B cell (primary cell): ENCODE measurements around the gene MINDY2. TPM values are rescaled to one million over a fixed set of nuclear protein-coding genes. Genes with fewer than 3 reads are reported as not detected.

Experiments used
- ATAC-seq: fragments of 200-7000 bp; cut with Tn5 transposase; one replicate; pipeline ENCODE4 v1.10.0; 2021; ENCODE audit warnings: low read depth, mild to moderate bottlenecking, moderate number of reproducible peaks, moderate library complexity
- CTCF ChIA-PET: fragments of 350-600 bp; sonication (Branson Sonifier 250); formaldehyde crosslinking; loops from one replicate; lab custom pipeline; 2021; ENCODE audit warnings: antibody characterized with exemption, inconsistent platforms; lab: Charles Lee
- POLR2A ChIA-PET: fragments of 350-600 bp; sonication (Branson Sonifier 250); formaldehyde crosslinking; loops from one replicate; lab custom pipeline; 2021; ENCODE audit warnings: antibody characterized with exemption; lab: Charles Lee
- DNase-seq: peaks from one replicate; pipeline ENCODE4 v3.0.0; 2013
- H2AFZ ChIP-seq: 2 replicates; pipeline ENCODE4 v1.6.1; 2012; ENCODE audit warnings: mild to moderate bottlenecking, low read depth, low read length; ENCODE audit not compliant: insufficient read depth, poor library complexity, severe bottlenecking
- H3K27ac ChIP-seq, 2 donors: 1 replicate in 1 of 2; 2 replicates in 1 of 2; pipeline ENCODE4 v1.5.1; 2012 to 2013; ENCODE audit warnings: low read length in 2 of 2, mild to moderate bottlenecking in 2 of 2, moderate library complexity in 1 of 2
- H3K27me3 ChIP-seq, 4 experiments: fragments of 200-600 bp in 1 of 4; sonication (generic) in 1 of 4; replicated peaks in 1 of 4; 1 replicate in 2 of 4; 2 replicates in 2 of 4; pipeline versions ENCODE4 v1.6.1 to v1.7.0; 2013 to 2016; ENCODE audit warnings: low read length in 3 of 4, mild to moderate bottlenecking in 2 of 4, mixed read lengths in 1 of 4, moderate library complexity in 1 of 4; ENCODE audit not compliant: insufficient read depth in 4 of 4, control insufficient read depth in 3 of 4; ENCODE audit errors: control extremely low read depth in 1 of 4
- H3K36me3 ChIP-seq, 2 experiments: replicated peaks in 1 of 2; 1 replicate in 1 of 2; 2 replicates in 1 of 2; pipeline versions ENCODE4 v1.6.1 to v1.7.1; 2013; ENCODE audit warnings: low read length in 1 of 2; ENCODE audit not compliant: insufficient read depth in 2 of 2, control insufficient read depth in 1 of 2; ENCODE audit errors: control extremely low read depth in 1 of 2, extremely low read depth in 1 of 2
- H3K4me1 ChIP-seq, 2 donors: fragments of 200-600 bp in 1 of 2; sonication (generic) in 1 of 2; 1 replicate in 1 of 2; 2 replicates in 1 of 2; pipeline versions ENCODE4 v1.5.1 to v1.6.1; 2013 to 2017; ENCODE audit warnings: low read length in 2 of 2; ENCODE audit not compliant: control insufficient read depth in 2 of 2, insufficient read depth in 2 of 2
- H3K4me2 ChIP-seq: replicated peaks from 2 replicates; pipeline ENCODE3; 2012; ENCODE audit warnings: mild to moderate bottlenecking, low read depth, low read length; ENCODE audit not compliant: poor library complexity, severe bottlenecking
- H3K4me3 ChIP-seq, 5 experiments: fragments of 200-600 bp in 1 of 5; sonication (generic) in 1 of 5; 1 replicate in 3 of 5; 2 replicates in 2 of 5; pipeline versions ENCODE4 v1.5.1 to v1.7.0; 2011 to 2016; ENCODE audit warnings: low read length in 4 of 5, mild to moderate bottlenecking in 4 of 5, low read depth in 2 of 5, control low read depth in 1 of 5, moderate library complexity in 1 of 5; ENCODE audit not compliant: insufficient read depth in 1 of 5; ENCODE audit errors: control extremely low read depth in 1 of 5, extremely low read depth in 1 of 5
- H3K79me2 ChIP-seq: fragments of 200-600 bp; sonication (generic); one replicate; pipeline ENCODE4 v1.6.0; 2016; ENCODE audit warnings: low read length; ENCODE audit not compliant: control insufficient read depth, insufficient read depth
- H3K9ac ChIP-seq: fragments of 200-600 bp; sonication (generic); 2 replicates; pipeline ENCODE4 v1.6.1; 2017; ENCODE audit warnings: mild to moderate bottlenecking, low read length, moderate library complexity
- H3K9me3 ChIP-seq, 3 donors: one replicate each; pipeline versions ENCODE4 v1.6.1 to v1.7.1; 2013; ENCODE audit warnings: low read length in 2 of 3; ENCODE audit not compliant: control insufficient read depth in 2 of 3, insufficient read depth in 1 of 3; ENCODE audit errors: control extremely low read depth in 1 of 3
- H4K20me1 ChIP-seq: 2 replicates; pipeline ENCODE4 v1.6.0; 2012; ENCODE audit warnings: mild to moderate bottlenecking, low read length; ENCODE audit not compliant: insufficient read depth, control insufficient read depth, poor library complexity, severe bottlenecking
- H3K27ac Mint-ChIP-seq: one replicate; pipeline ENCODE4 v1.8.0; 2021; ENCODE audit warnings: mixed read lengths
- H3K27me3 Mint-ChIP-seq: one replicate; pipeline ENCODE4 v1.8.0; 2021; ENCODE audit warnings: mixed read lengths
- H3K4me1 Mint-ChIP-seq: one replicate; pipeline ENCODE4 v1.8.0; 2021; ENCODE audit warnings: mixed read lengths
- H3K4me3 Mint-ChIP-seq: one replicate; pipeline ENCODE4 v1.8.0; 2021; ENCODE audit warnings: mixed read lengths
- H3K9me3 Mint-ChIP-seq: one replicate; pipeline ENCODE4 v1.8.0; 2022; ENCODE audit warnings: mixed read lengths; ENCODE audit not compliant: insufficient read depth
- EZH2 ChIP-seq: IDR thresholded peaks from 2 replicates; pipeline ENCODE4 v1.6.1; 2012; ENCODE audit warnings: borderline replicate concordance, low read depth, mild to moderate bottlenecking, moderate library complexity, low read length; ENCODE audit not compliant: insufficient read depth, poor library complexity, severe bottlenecking
- WGBS: methylation state at CpG from one replicate; pipeline ENCODE4 v1.1.5; 2013; ENCODE audit warnings: missing lambda C conversion rate; ENCODE audit not compliant: insufficient coverage; 5-methylcytosine and 5-hydroxymethylcytosine counted together
- intact Hi-C: fragments of 100-400 bp; cut with micrococcal nuclease; formaldehyde crosslinking; loops from one replicate; pipeline ENCODE4 v1.10.0; 2022
- polyA plus RNA-seq: library from polyadenylated mRNA; depleted of rRNA; stranded (reverse); fragments of >200 nt; gene quantifications from 2 replicates; pipeline ENCODE4 v1.2.3, GENCODE V29; 2012
- total RNA-seq, 2 donors: library from RNA; stranded (reverse); fragments of 120-200 nt in 1 of 2; gene quantifications; 1 replicate in 1 of 2; 2 replicates in 1 of 2; pipeline versions ENCODE4 v1.2.3 to v1.2.4, GENCODE V29; 2013 to 2022
- TF ChIP-seq, protein P1 (sequence below): fragments of 200-600 bp; IDR thresholded peaks from one replicate; pipeline ENCODE4 v1.8.0; 2022; ENCODE audit warnings: antibody characterized with exemption, mild to moderate bottlenecking

MINDY2 gene
- total and polyA plus RNA-seq, 2 donors (not counting 1 experiment from before 2014, with no cell fraction given) = 2.3 to 16.6 TPM

- H4K20me1 ChIP-seq = no peaks in the 10 kb centered on the region
- Mint-ChIP-seq H3K4me1 (no peaks in the 10 kb centered on the region), H3K4me3 (no peak overlapping the region), H3K27ac (no peak overlapping the region), H3K27me3 (peaks cover 8% of the 10 kb centered on the region), H3K9me3 (peaks cover 5% of the 10 kb centered on the region)
- H3K79me2 ChIP-seq = no peaks in the 10 kb centered on the region
- CTCF ChIA-PET = interaction anchor here (0.6 to 2.0 kb wide), 4 partner anchors 10 to 350 kb away, joined by 3 to 6 read pairs (median 3); partner anchors contain the start of gene MINDY2
- H3K4me2 ChIP-seq = no peak overlapping the region
- H2AFZ ChIP-seq = no peak overlapping the region
- no peak overlapping the region for H3K27ac ChIP-seq
- H3K4me1 ChIP-seq = no peaks in the 10 kb centered on the region
- no peak overlapping the region for H3K9ac ChIP-seq
- POLR2A ChIA-PET = interaction anchor here (0.6 to 1.2 kb wide), 2 partner anchors 11 kb away, joined by 3 to 4 read pairs; partner anchors contain the start of genes ADAM10 and MINDY2
- no peak overlapping the region for H3K4me3 ChIP-seq
- no peak for DNase-seq
- no CpG with 5 or more reads among the region's 7 CpGs for WGBS
- H3K9me3 ChIP-seq = peaks cover 0 to 11% (median 5%) of the 10 kb centered on the region in 3 donors
- H3K27me3 ChIP-seq = no peaks in the 10 kb centered on the region
- intact Hi-C loops = no loop called here
- H3K36me3 ChIP-seq = no peaks in the 10 kb centered on the region
- no peak for ATAC-seq
- TF ChIP-seq, protein P1, sequence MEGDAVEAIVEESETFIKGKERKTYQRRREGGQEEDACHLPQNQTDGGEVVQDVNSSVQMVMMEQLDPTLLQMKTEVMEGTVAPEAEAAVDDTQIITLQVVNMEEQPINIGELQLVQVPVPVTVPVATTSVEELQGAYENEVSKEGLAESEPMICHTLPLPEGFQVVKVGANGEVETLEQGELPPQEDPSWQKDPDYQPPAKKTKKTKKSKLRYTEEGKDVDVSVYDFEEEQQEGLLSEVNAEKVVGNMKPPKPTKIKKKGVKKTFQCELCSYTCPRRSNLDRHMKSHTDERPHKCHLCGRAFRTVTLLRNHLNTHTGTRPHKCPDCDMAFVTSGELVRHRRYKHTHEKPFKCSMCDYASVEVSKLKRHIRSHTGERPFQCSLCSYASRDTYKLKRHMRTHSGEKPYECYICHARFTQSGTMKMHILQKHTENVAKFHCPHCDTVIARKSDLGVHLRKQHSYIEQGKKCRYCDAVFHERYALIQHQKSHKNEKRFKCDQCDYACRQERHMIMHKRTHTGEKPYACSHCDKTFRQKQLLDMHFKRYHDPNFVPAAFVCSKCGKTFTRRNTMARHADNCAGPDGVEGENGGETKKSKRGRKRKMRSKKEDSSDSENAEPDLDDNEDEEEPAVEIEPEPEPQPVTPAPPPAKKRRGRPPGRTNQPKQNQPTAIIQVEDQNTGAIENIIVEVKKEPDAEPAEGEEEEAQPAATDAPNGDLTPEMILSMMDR = no peak
- no peak for TF ChIP-seq EZH2
Measured at GRCh38 chr15:58760385-58761009, 10.6 kb upstream of the MINDY2 start.

- ATAC-seq (no peak), DNase-seq (no peak)
- POLR2A ChIA-PET = no interaction called here
- Mint-ChIP-seq H3K4me3 (no peak overlapping the region), H3K9me3 (peaks cover 5% of the 10 kb centered on the region), H3K27me3 (peaks cover 8% of the 10 kb centered on the region), H3K27ac (no peak overlapping the region), H3K4me1 (no peaks in the 10 kb centered on the region)
- WGBS = no CpG with 5 or more reads among the region's 1 CpG
- Histone ChIP-seq H3K4me3 (no peak overlapping the region), H3K9ac (no peak overlapping the region), H3K9me3 (peaks cover 0 to 11% (median 5%) of the 10 kb centered on the region in 3 donors), H3K4me1 (no peaks in the 10 kb centered on the region), H4K20me1 (no peaks in the 10 kb centered on the region), H2AFZ (no peak overlapping the region), H3K4me2 (no peak overlapping the region), H3K27me3 (no peaks in the 10 kb centered on the region), H3K36me3 (no peaks in the 10 kb centered on the region), H3K27ac (no peak overlapping the region), H3K79me2 (no peaks in the 10 kb centered on the region)
- intact Hi-C loops = no loop called here
- TF ChIP-seq, protein P1 = no peak
- no peak for TF ChIP-seq EZH2
- CTCF ChIA-PET = interaction anchor here (0.6 to 2.0 kb wide), 3 partner anchors 10 to 351 kb away, joined by 3 to 6 read pairs (median 3); partner anchors contain the start of gene MINDY2
Measured at GRCh38 chr15:58761010-58761388, 10.1 kb upstream of the MINDY2 start.
